Choroid plexus epithelial cell (primary cell): ENCODE results near the gene SULT1C3.
A peak's percentile ranks its signal among the peaks of the same experiment; 100 is the strongest.

Experiments
- DNase-seq: peaks from one replicate; pipeline ENCODE4 v3.0.0-alpha.2; 2010; ENCODE audit warnings: low read depth
- H3K4me3 ChIP-seq: 2 replicates; pipeline ENCODE4 v1.5.1; 2011; ENCODE audit warnings: low read depth, mild to moderate bottlenecking, control low read depth, low read length, moderate library complexity
- CTCF ChIP-seq: conservative IDR thresholded peaks from 2 replicates; pipeline ENCODE4 v1.5.1; 2011; ENCODE audit warnings: low read depth, mild to moderate bottlenecking, control low read depth, inconsistent platforms, low read length, moderate library complexity

SULT1C3 gene

GRCh38 chr2:108297436-108298141 lies 57.8 kb downstream of the SULT1C3 start:
- DNase-seq: peak; percentile 89
- H3K4me3 ChIP-seq: no peak overlapping the region
- no peak for TF ChIP-seq CTCF

DNA sequence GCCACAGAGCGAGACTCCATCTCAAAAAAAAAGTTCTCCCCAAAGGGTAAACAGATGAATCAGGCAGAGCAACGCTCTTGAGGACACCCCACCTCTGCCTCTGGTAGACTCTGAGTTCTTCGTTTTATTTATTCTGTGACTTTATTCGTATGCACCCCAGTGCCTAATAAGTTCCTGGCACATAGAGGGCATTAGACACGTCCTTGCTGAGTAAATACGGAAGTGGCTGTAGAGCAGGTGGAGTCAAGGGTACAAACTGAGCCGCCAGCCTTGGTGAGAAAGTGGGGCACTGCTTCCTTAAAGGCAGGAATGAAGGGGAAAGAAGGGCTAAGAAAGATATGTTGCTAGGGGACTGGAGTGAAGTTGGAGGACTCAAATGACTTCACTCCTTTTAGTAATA lies 61.8 kb downstream of the SULT1C3 start:
- DNase-seq: no peak
- no peak for TF ChIP-seq CTCF
- H3K4me3 ChIP-seq: no peak overlapping the region

GRCh38 chr2:108304975-108305374 lies 65.2 kb downstream of the SULT1C3 start:
- no peak for TF ChIP-seq CTCF
- DNase-seq: no peak

DNA sequence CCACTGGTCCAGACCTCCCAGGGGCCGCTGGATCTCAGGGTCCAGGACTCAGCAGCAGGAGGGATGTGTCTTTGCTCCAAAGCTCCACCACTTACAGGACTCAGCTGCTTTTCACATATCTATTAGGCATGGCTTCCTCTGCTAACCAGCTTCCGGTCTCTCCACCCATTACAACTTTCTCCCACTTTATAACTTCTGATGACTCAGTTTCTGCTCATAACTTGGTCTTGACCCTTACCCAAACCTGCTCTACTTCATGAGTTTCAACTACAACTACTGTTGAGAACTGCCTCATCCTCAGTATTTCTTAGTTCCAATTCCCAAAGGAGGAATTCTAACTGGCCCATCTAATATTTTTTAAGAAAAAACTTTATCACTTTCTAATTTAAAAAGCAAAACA lies 66.1 kb downstream of the SULT1C3 start:
- no peak overlapping the region for H3K4me3 ChIP-seq
- peak; percentile 32 for DNase-seq
- TF ChIP-seq CTCF: no peak

More at GRCh38 chr2:108304975-108305374, 65.2 kb downstream of the SULT1C3 start:
- H3K4me3 ChIP-seq: no peak overlapping the region

- no peak for DNase-seq
- H3K4me3 ChIP-seq: no peak overlapping the region
- no peak for TF ChIP-seq CTCF
These were observed 70.1 kb downstream of the SULT1C3 start for GRCh38 chr2:108309903-108310302.
